Nephron (organoid): ENCODE measurements around the gene MBD4.

Source experiments
- H3K27ac Mint-ChIP-seq, 3 experiments: 2 replicates each; pipeline ENCODE4 v1.8.0; 2020; ENCODE audit warnings: mixed read lengths in 3 of 3, mild to moderate bottlenecking in 2 of 3, moderate library complexity in 1 of 3
- H3K27me3 Mint-ChIP-seq: 2 replicates; pipeline ENCODE4 v1.8.0; 2021; ENCODE audit warnings: low read depth, mild to moderate bottlenecking, moderate library complexity, mixed read lengths
- H3K36me3 Mint-ChIP-seq: 2 replicates; pipeline ENCODE4 v1.8.0; 2020; ENCODE audit warnings: low read depth, mixed read lengths
- H3K4me1 Mint-ChIP-seq: 2 replicates; pipeline ENCODE4 v1.8.0; 2020; ENCODE audit warnings: mixed read lengths
- H3K4me3 Mint-ChIP-seq, 3 experiments: 2 replicates each; pipeline ENCODE4 v1.8.0; 2020; ENCODE audit warnings: mild to moderate bottlenecking in 3 of 3, mixed read lengths in 3 of 3, moderate library complexity in 2 of 3
- H3K9me3 Mint-ChIP-seq: 2 replicates; pipeline ENCODE4 v1.8.0; 2020; ENCODE audit warnings: mixed read lengths
- CTCF ChIP-seq, 3 experiments: fragments of 200-600 bp; sonication (generic); IDR thresholded peaks; one replicate each; pipeline ENCODE4 v1.5.0; 2021; ENCODE audit warnings: antibody characterized with exemption in 3 of 3; ENCODE audit not compliant: unreplicated experiment in 3 of 3

MBD4 gene

GRCh38 chr3:129419476-129419875 is 20.3 kb downstream of the MBD4 start:
- peak overlapping the region; percentile 35 to 86 (median 42) for H3K27ac Mint-ChIP-seq
- TF ChIP-seq CTCF (IDR thresholded peaks at IDR 0.05; ENCODE audit: unreplicated experiment in 3 of 3): no peak
- H3K4me3 Mint-ChIP-seq: no peak overlapping the region
- no peaks in the 10 kb centered on the region for H3K36me3 Mint-ChIP-seq
- H3K4me1 Mint-ChIP-seq: peaks cover 24% of the 10 kb centered on the region
- H3K27me3 Mint-ChIP-seq: peaks cover 3% of the 10 kb centered on the region
- no peaks in the 10 kb centered on the region for H3K9me3 Mint-ChIP-seq

GRCh38 chr3:129418041-129418973 is 21.4 kb downstream of the MBD4 start:
- Mint-ChIP-seq H3K4me1 (peaks cover 28% of the 10 kb centered on the region), H3K27ac (peak overlapping the region; percentile 49 to 74 (median 68)), H3K9me3 (no peaks in the 10 kb centered on the region), H3K4me3 (no peak overlapping the region), H3K36me3 (no peaks in the 10 kb centered on the region), H3K27me3 (peaks cover 3% of the 10 kb centered on the region)
- no peak for TF ChIP-seq CTCF (IDR thresholded peaks at IDR 0.05; ENCODE audit: unreplicated experiment in 3 of 3)

- Mint-ChIP-seq H3K27ac (peak overlapping the region; percentile 42 to 71 (median 68)), H3K27me3 (peaks cover 1% of the 10 kb centered on the region)
- TF ChIP-seq CTCF (IDR thresholded peaks at IDR 0.05; ENCODE audit: unreplicated experiment in 3 of 3): no peak
Observed at GRCh38 chr3:129417326-129417725, 22.4 kb downstream of the MBD4 start.

GRCh38 chr3:129416415-129416814 is 23.3 kb downstream of the MBD4 start:
- H3K36me3 Mint-ChIP-seq: no peaks in the 10 kb centered on the region

More at GRCh38 chr3:129417326-129417725, 22.4 kb downstream of the MBD4 start:
- Mint-ChIP-seq H3K4me1 (peaks cover 38% of the 10 kb centered on the region), H3K9me3 (no peaks in the 10 kb centered on the region), H3K36me3 (no peaks in the 10 kb centered on the region), H3K4me3 (no peak overlapping the region)

GRCh38 chr3:129415830-129416229 is 23.9 kb downstream of the MBD4 start:
- no peak for TF ChIP-seq CTCF (IDR thresholded peaks at IDR 0.05; ENCODE audit: unreplicated experiment in 3 of 3)
- Mint-ChIP-seq H3K4me3 (no peak overlapping the region), H3K27ac (peak overlapping the region in 2 of 3 experiments; percentile 76 to 86), H3K27me3 (no peaks in the 10 kb centered on the region), H3K36me3 (no peaks in the 10 kb centered on the region), H3K9me3 (no peaks in the 10 kb centered on the region), H3K4me1 (peaks cover 43% of the 10 kb centered on the region)

More at GRCh38 chr3:129416415-129416814, 23.3 kb downstream of the MBD4 start:
- no peak overlapping the region for H3K4me3 Mint-ChIP-seq
- no peak overlapping the region for H3K27ac Mint-ChIP-seq
- no peaks in the 10 kb centered on the region for H3K9me3 Mint-ChIP-seq
- no peaks in the 10 kb centered on the region for H3K27me3 Mint-ChIP-seq
- no peak for TF ChIP-seq CTCF (IDR thresholded peaks at IDR 0.05; ENCODE audit: unreplicated experiment in 3 of 3)
- peaks cover 41% of the 10 kb centered on the region for H3K4me1 Mint-ChIP-seq
